CD14-positive monocyte (primary cell): ENCODE data around the gene SMARCA2. TPM values are rescaled to one million over a fixed set of nuclear protein-coding genes. Genes with fewer than 3 reads are reported as not detected.

Source experiments
- DNase-seq, 3 donors: peaks; one replicate each; pipeline ENCODE4 v3.0.0-alpha.2; 2011 to 2022
- H2AFZ ChIP-seq: 2 replicates; pipeline ENCODE4 v1.6.0; 2012; ENCODE audit warnings: mild to moderate bottlenecking, low read depth, low read length, inconsistent platforms; ENCODE audit not compliant: insufficient read depth, poor library complexity, severe bottlenecking
- H3K27ac ChIP-seq, 2 donors: 1 replicate in 1 of 2; 2 replicates in 1 of 2; pipeline ENCODE4 v1.5.1; 2012 to 2013; ENCODE audit warnings: low read length in 2 of 2, control low read depth in 1 of 2, inconsistent platforms in 1 of 2, low read depth in 1 of 2, mild to moderate bottlenecking in 1 of 2
- H3K27me3 ChIP-seq, 2 donors: one replicate each; pipeline versions ENCODE4 v1.6.0 to v1.6.1; 2011 to 2013; ENCODE audit warnings: low read length in 2 of 2; ENCODE audit not compliant: control insufficient read depth in 2 of 2, insufficient read depth in 2 of 2
- H3K36me3 ChIP-seq, 2 donors: replicated peaks in 1 of 2; 1 replicate in 1 of 2; 2 replicates in 1 of 2; pipeline versions ENCODE4 v1.5.1 to v1.6.1; 2012 to 2013; ENCODE audit warnings: low read length in 2 of 2, control low read depth in 1 of 2, inconsistent platforms in 1 of 2, mild to moderate bottlenecking in 1 of 2; ENCODE audit not compliant: insufficient read depth in 2 of 2, control insufficient read depth in 1 of 2
- H3K4me1 ChIP-seq, 2 donors: 1 replicate in 1 of 2; 2 replicates in 1 of 2; pipeline versions ENCODE4 v1.5.1 to v1.6.1; 2012 to 2013; ENCODE audit warnings: low read length in 2 of 2, control low read depth in 1 of 2, inconsistent platforms in 1 of 2, mild to moderate bottlenecking in 1 of 2, moderate library complexity in 1 of 2; ENCODE audit not compliant: insufficient read depth in 2 of 2, control insufficient read depth in 1 of 2
- H3K4me2 ChIP-seq: replicated peaks from 2 replicates; pipeline ENCODE3; 2012; ENCODE audit warnings: low read length, moderate library complexity, mild to moderate bottlenecking; ENCODE audit not compliant: poor library complexity, severe bottlenecking; ENCODE audit errors: extremely low read depth
- H3K4me3 ChIP-seq, 3 experiments: fragments of 200-600 bp in 1 of 3; sonication (generic) in 1 of 3; replicated peaks in 1 of 3; 1 replicate in 2 of 3; 2 replicates in 1 of 3; pipeline ENCODE4 v1.5.1; 2011 to 2013; ENCODE audit warnings: low read length in 3 of 3, mild to moderate bottlenecking in 3 of 3, control low read depth in 2 of 3, low read depth in 2 of 3, inconsistent platforms in 1 of 3, moderate library complexity in 1 of 3
- H3K79me2 ChIP-seq: 2 replicates; pipeline ENCODE4 v1.6.0; 2012; ENCODE audit warnings: mild to moderate bottlenecking, control low read depth, inconsistent platforms, low read length, moderate library complexity; ENCODE audit not compliant: insufficient read depth
- H3K9ac ChIP-seq: 2 replicates; pipeline ENCODE4 v1.6.0; 2017; ENCODE audit warnings: low read length, mild to moderate bottlenecking; ENCODE audit not compliant: insufficient read depth, poor library complexity, severe bottlenecking
- H3K9me3 ChIP-seq, 2 donors: replicated peaks in 1 of 2; 1 replicate in 1 of 2; 2 replicates in 1 of 2; pipeline versions ENCODE4 v1.5.1 to v1.6.1; 2012 to 2013; ENCODE audit warnings: low read length in 2 of 2, control low read depth in 1 of 2; ENCODE audit not compliant: control insufficient read depth in 1 of 2, insufficient read depth in 1 of 2
- H4K20me1 ChIP-seq: 2 replicates; pipeline ENCODE4 v1.6.0; 2012; ENCODE audit warnings: mild to moderate bottlenecking, low read length, control low read depth, moderate library complexity; ENCODE audit not compliant: insufficient read depth
- H3K27ac Mint-ChIP-seq, 7 donors: one replicate each; pipeline ENCODE4 v1.8.0; 2020; ENCODE audit warnings: mild to moderate bottlenecking in 7 of 7, mixed read lengths in 7 of 7, moderate library complexity in 6 of 7, inconsistent platforms in 2 of 7
- H3K27me3 Mint-ChIP-seq, 3 donors: one replicate each; pipeline ENCODE4 v1.8.0; 2021 to 2022; ENCODE audit warnings: low read depth in 3 of 3, mild to moderate bottlenecking in 3 of 3, mixed read lengths in 3 of 3, moderate library complexity in 3 of 3, inconsistent platforms in 1 of 3
- H3K36me3 Mint-ChIP-seq, 2 donors: one replicate each; pipeline ENCODE4 v1.8.0; 2020; ENCODE audit warnings: mixed read lengths in 2 of 2, inconsistent platforms in 1 of 2, mild to moderate bottlenecking in 1 of 2
- H3K4me1 Mint-ChIP-seq: one replicate; pipeline ENCODE4 v1.8.0; 2020; ENCODE audit warnings: mild to moderate bottlenecking, mixed read lengths
- H3K4me3 Mint-ChIP-seq, 2 donors: one replicate each; pipeline ENCODE4 v1.8.0; 2020; ENCODE audit warnings: mild to moderate bottlenecking in 2 of 2, mixed read lengths in 2 of 2, moderate library complexity in 1 of 2
- H3K9me3 Mint-ChIP-seq, 7 donors: one replicate each; pipeline ENCODE4 v1.8.0; 2020 to 2022; ENCODE audit warnings: mixed read lengths in 7 of 7, mild to moderate bottlenecking in 6 of 7, moderate library complexity in 6 of 7, inconsistent platforms in 2 of 7
- CTCF ChIP-seq: fragments of 200-600 bp; IDR thresholded peaks from one replicate; pipeline ENCODE4 v1.8.0; 2022; ENCODE audit warnings: antibody characterized with exemption, mild to moderate bottlenecking
- WGBS: methylation state at CpG from one replicate; pipeline ENCODE4 v1.1.5; 2013; ENCODE audit warnings: missing lambda C conversion rate; ENCODE audit not compliant: insufficient coverage; 5-methylcytosine and 5-hydroxymethylcytosine counted together
- intact Hi-C, 2 donors: fragments of 100-400 bp; cut with micrococcal nuclease; formaldehyde crosslinking; loops; one replicate each; pipeline versions ENCODE4 v1.15.0 to v1.15.1; 2023
- polyA plus RNA-seq, 3 donors: library from polyadenylated mRNA; depleted of rRNA in 1 of 3; unstranded in 2 of 3; stranded (reverse) in 1 of 3; fragments of 300-500 nt in 2 of 3; fragments of >200 nt in 1 of 3; fragmentation: Illumina TruSeq in 2 of 3; gene quantifications; 1 replicate in 2 of 3; 2 replicates in 1 of 3; pipeline ENCODE4 v1.2.3, GENCODE V29; 2012 to 2021

Gene SMARCA2
- polyA plus RNA-seq, 3 donors, result 11.0 to 54.7 (median 11.8) TPM

- WGBS, result no CpG with 5 or more reads among the region's 2 CpGs
- DNase-seq, result peak; percentile 16 to 44 (median 40)
- H3K4me1 Mint-ChIP-seq, result peaks cover 37% of the 10 kb centered on the region
Measured at GRCh38 chr9:2125906-2126305, 110.8 kb downstream of the SMARCA2 start.

DNA sequence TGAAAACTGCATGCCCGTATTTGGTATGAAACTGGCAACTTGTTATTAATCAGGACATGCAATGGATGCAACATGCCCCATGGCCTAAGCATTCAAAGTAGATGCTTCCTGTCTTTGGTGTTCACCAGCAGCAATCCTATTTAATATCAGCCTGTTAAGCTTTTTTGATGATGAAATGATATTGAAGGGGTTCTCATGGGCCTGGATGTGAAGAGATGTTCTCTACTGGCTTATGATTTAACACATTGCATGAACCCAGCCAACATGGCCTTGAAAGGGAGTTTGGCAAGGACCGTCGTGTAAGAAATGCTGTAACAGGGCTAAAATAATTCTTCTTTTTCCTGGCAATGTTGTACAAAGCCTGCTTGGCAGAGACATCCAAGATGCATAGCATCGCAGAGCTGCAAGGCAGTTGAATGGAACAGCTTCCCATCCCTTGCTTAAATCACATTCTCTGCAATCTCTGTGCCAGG is 111.2 kb downstream of the SMARCA2 start:
- peaks cover 21 to 30% of the 10 kb centered on the region in 2 donors for H3K4me1 ChIP-seq
- WGBS, result 86% methylated on average over 4 of the region's 4 CpGs
- no peak overlapping the region for H2AFZ ChIP-seq
- Mint-ChIP-seq H3K4me1 (peaks cover 37% of the 10 kb centered on the region), H3K27me3 (no peaks in the 10 kb centered on the region), H3K27ac (peak overlapping the region in 6 of 7 donors; percentile 27 to 80 (median 58)), H3K4me3 (no peak overlapping the region), H3K36me3 (peaks cover 63 to 77% of the 10 kb centered on the region in 2 donors), H3K9me3 (no peaks in the 10 kb centered on the region)
- peak overlapping the region; percentile 5 for H3K9ac ChIP-seq
- DNase-seq, result no peak
- no peaks in the 10 kb centered on the region for H3K27me3 ChIP-seq
- TF ChIP-seq CTCF, result no peak
- peak overlapping the region; percentile 37 for H3K4me2 ChIP-seq
- H3K27ac ChIP-seq, result peak overlapping the region in 1 of 2 donors; percentile 79
- peak overlapping the region in 1 of 3 experiments; percentile 22 for H3K4me3 ChIP-seq
- peaks cover 45% of the 10 kb centered on the region for H3K79me2 ChIP-seq
- H3K9me3 ChIP-seq, result no peaks in the 10 kb centered on the region
- peaks cover 65 to 81% of the 10 kb centered on the region in 2 donors for H3K36me3 ChIP-seq
- intact Hi-C loops, result no loop called here
- peaks cover 51% of the 10 kb centered on the region for H4K20me1 ChIP-seq

More at GRCh38 chr9:2125906-2126305, 110.8 kb downstream of the SMARCA2 start:
- Histone ChIP-seq H3K4me3 (peak overlapping the region in 2 of 3 experiments; percentile 22 to 23), H3K9ac (no peak overlapping the region), H3K79me2 (peaks cover 41% of the 10 kb centered on the region), H4K20me1 (peaks cover 46% of the 10 kb centered on the region), H3K4me1 (peaks cover 21 to 30% of the 10 kb centered on the region in 2 donors), H3K27me3 (no peaks in the 10 kb centered on the region), H2AFZ (no peak overlapping the region), H3K9me3 (no peaks in the 10 kb centered on the region), H3K27ac (peak overlapping the region; percentile 60 to 79), H3K36me3 (peaks cover 67 to 81% of the 10 kb centered on the region in 2 donors), H3K4me2 (peak overlapping the region; percentile 37)
- TF ChIP-seq CTCF, result no peak
- Mint-ChIP-seq H3K27ac (peak overlapping the region; percentile 58 to 89 (median 76)), H3K36me3 (peaks cover 62 to 77% of the 10 kb centered on the region in 2 donors), H3K27me3 (no peaks in the 10 kb centered on the region), H3K9me3 (no peaks in the 10 kb centered on the region), H3K4me3 (peak overlapping the region in 1 of 2 donors; percentile 30)
- intact Hi-C loops, result no loop called here
